ENCODE measurements around the gene NPAS3.

The NPAS3 gene

GRCh38 chr14:33386140-33386539 lies 447.5 kb downstream of the NPAS3 start:
- DNase-seq = no peak
- H3K79me2 ChIP-seq (ENCODE audit: insufficient read depth, low read length) = no peaks in the 10 kb centered on the region

GRCh38 chr14:33386781-33387180 lies 448.1 kb downstream of the NPAS3 start:
- no peak overlapping the region for H3K9ac ChIP-seq (ENCODE audit: low read depth, low read length)
- H3K4me3 ChIP-seq (ENCODE audit: low read depth in 1 of 2, low read length in 2 of 2) = no peak overlapping the region
- H3K4me1 ChIP-seq (ENCODE audit: insufficient read depth, low read length) = no peaks in the 10 kb centered on the region
- TF ChIP-seq EZH2 (IDR thresholded peaks at IDR 0.05; ENCODE audit: borderline replicate concordance, low read depth, low read length, severe bottlenecking) (no peak), CTCF (IDR thresholded peaks at IDR 0.05; ENCODE audit: borderline replicate concordance, extremely low read depth, low read length, poor library complexity, severe bottlenecking) (no peak)
- ATAC-seq (ENCODE audit: insufficient read depth, low read depth) = no peak
- no peak for DNase-seq
- H3K9me3 ChIP-seq (ENCODE audit: insufficient read depth, low read length, severe bottlenecking) = no peaks in the 10 kb centered on the region
- H3K79me2 ChIP-seq (ENCODE audit: insufficient read depth, low read length) = no peaks in the 10 kb centered on the region
- no peak overlapping the region for H2AFZ ChIP-seq (ENCODE audit: low read depth, low read length)
- peaks cover 3% of the 10 kb centered on the region for H3K27me3 ChIP-seq (ENCODE audit: insufficient read depth, low read length, poor library complexity)
- H3K4me2 ChIP-seq (ENCODE audit: insufficient read depth, low read length) = no peak overlapping the region
- no peaks in the 10 kb centered on the region for H4K20me1 ChIP-seq (ENCODE audit: insufficient read depth, low read length)
- H3K27ac ChIP-seq (ENCODE audit: low read length) = no peak overlapping the region
- H3K36me3 ChIP-seq (ENCODE audit: insufficient read depth, low read length) = no peaks in the 10 kb centered on the region

More at GRCh38 chr14:33386140-33386539, 447.5 kb downstream of the NPAS3 start:
- peaks cover 3% of the 10 kb centered on the region for H3K27me3 ChIP-seq (ENCODE audit: insufficient read depth, low read length, poor library complexity)
- H3K9ac ChIP-seq (ENCODE audit: low read depth, low read length) = no peak overlapping the region
- H3K36me3 ChIP-seq (ENCODE audit: insufficient read depth, low read length) = no peaks in the 10 kb centered on the region
- H2AFZ ChIP-seq (ENCODE audit: low read depth, low read length) = no peak overlapping the region
- TF ChIP-seq CTCF (IDR thresholded peaks at IDR 0.05; ENCODE audit: borderline replicate concordance, extremely low read depth, low read length, poor library complexity, severe bottlenecking) (no peak), EZH2 (IDR thresholded peaks at IDR 0.05; ENCODE audit: borderline replicate concordance, low read depth, low read length, severe bottlenecking) (no peak)
- no peak for ATAC-seq (ENCODE audit: insufficient read depth, low read depth)
- no peak overlapping the region for H3K4me3 ChIP-seq (ENCODE audit: low read depth in 1 of 2, low read length in 2 of 2)
- no peak overlapping the region for H3K4me2 ChIP-seq (ENCODE audit: insufficient read depth, low read length)
- H3K9me3 ChIP-seq (ENCODE audit: insufficient read depth, low read length, severe bottlenecking) = no peaks in the 10 kb centered on the region
- no peaks in the 10 kb centered on the region for H4K20me1 ChIP-seq (ENCODE audit: insufficient read depth, low read length)
- H3K27ac ChIP-seq (ENCODE audit: low read length) = no peak overlapping the region
- no peaks in the 10 kb centered on the region for H3K4me1 ChIP-seq (ENCODE audit: insufficient read depth, low read length)

GRCh38 chr14:33390335-33390734 lies 451.7 kb downstream of the NPAS3 start:
- Histone ChIP-seq H3K4me1 (ENCODE audit: insufficient read depth, low read length) (no peaks in the 10 kb centered on the region), H3K9me3 (ENCODE audit: insufficient read depth, low read length, severe bottlenecking) (no peaks in the 10 kb centered on the region), H3K4me2 (ENCODE audit: insufficient read depth, low read length) (no peak overlapping the region), H3K4me3 (ENCODE audit: low read depth in 1 of 2, low read length in 2 of 2) (no peak overlapping the region), H3K27ac (ENCODE audit: low read length) (no peak overlapping the region), H3K27me3 (ENCODE audit: insufficient read depth, low read length, poor library complexity) (no peaks in the 10 kb centered on the region), H3K79me2 (ENCODE audit: insufficient read depth, low read length) (no peaks in the 10 kb centered on the region), H4K20me1 (ENCODE audit: insufficient read depth, low read length) (no peaks in the 10 kb centered on the region), H2AFZ (ENCODE audit: low read depth, low read length) (no peak overlapping the region), H3K36me3 (ENCODE audit: insufficient read depth, low read length) (no peaks in the 10 kb centered on the region), H3K9ac (ENCODE audit: low read depth, low read length) (no peak overlapping the region)
- DNase-seq (no peak), ATAC-seq (ENCODE audit: insufficient read depth, low read depth) (no peak)
- TF ChIP-seq EZH2 (IDR thresholded peaks at IDR 0.05; ENCODE audit: borderline replicate concordance, low read depth, low read length, severe bottlenecking) = no peak
- no peak for TF ChIP-seq CTCF (IDR thresholded peaks at IDR 0.05; ENCODE audit: borderline replicate concordance, extremely low read depth, low read length, poor library complexity, severe bottlenecking)

Data from DND-41 (cell line).